Spleen (tissue), 7 donors: Measurements from ENCODE around the gene SHTN1.

ENCODE experiments used
- POLR2A ChIP-seq, 3 donors: fragments of 450-650 bp; IDR thresholded peaks; one replicate each; pipeline ENCODE4 v1.5.1; 2017; ENCODE audit warnings: antibody characterized with exemption in 3 of 3, mild to moderate bottlenecking in 1 of 3
- POLR2AphosphoS5 ChIP-seq, 3 donors: sonication (generic); formaldehyde crosslinking; IDR thresholded peaks; one replicate each; pipeline ENCODE4 v1.5.1; 2017; ENCODE audit warnings: antibody characterized with exemption in 3 of 3
- TF ChIP-seq, protein P1 (sequence below), 11 experiments: fragments of 200-600 bp in 7 of 11; fragments of 450-650 bp in 4 of 11; sonication (generic) in 4 of 11; IDR thresholded peaks in 8 of 11; conservative IDR thresholded peaks in 3 of 11; 1 replicate in 7 of 11; 2 replicates in 4 of 11; pipeline versions ENCODE4 v1.4.0 to v1.8.0; 2016 to 2021; ENCODE audit warnings: antibody characterized with exemption in 11 of 11, inconsistent platforms in 4 of 11, mild to moderate bottlenecking in 1 of 11
- donor health status: DM: no; HTN: no; CAD: no; lungs with moderate emphysema.
- donor health status: DM: no; HTN: no; CAD: no.
- donor health status: DM: no; HTN: no; CAD: no.

DNA sequence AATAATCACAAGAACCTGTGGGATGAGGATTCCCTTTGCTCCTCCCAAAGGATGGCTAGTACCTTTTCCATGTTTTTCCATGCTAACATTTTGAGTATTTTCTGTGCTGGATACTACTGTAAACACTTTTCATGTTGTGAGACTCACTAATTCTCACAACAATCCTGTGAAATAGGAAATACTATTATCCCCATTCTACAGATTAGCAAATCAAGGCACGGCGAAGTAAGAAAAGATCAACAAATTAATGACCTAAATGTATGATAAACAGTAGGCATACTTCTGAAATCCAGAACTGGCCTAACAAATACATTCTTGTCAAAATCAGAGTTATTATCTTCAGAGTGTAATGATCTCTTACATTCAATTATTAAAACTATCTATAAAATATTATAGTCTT lies 86.4 kb downstream of the SHTN1 start:
- TF ChIP-seq, protein P1, sequence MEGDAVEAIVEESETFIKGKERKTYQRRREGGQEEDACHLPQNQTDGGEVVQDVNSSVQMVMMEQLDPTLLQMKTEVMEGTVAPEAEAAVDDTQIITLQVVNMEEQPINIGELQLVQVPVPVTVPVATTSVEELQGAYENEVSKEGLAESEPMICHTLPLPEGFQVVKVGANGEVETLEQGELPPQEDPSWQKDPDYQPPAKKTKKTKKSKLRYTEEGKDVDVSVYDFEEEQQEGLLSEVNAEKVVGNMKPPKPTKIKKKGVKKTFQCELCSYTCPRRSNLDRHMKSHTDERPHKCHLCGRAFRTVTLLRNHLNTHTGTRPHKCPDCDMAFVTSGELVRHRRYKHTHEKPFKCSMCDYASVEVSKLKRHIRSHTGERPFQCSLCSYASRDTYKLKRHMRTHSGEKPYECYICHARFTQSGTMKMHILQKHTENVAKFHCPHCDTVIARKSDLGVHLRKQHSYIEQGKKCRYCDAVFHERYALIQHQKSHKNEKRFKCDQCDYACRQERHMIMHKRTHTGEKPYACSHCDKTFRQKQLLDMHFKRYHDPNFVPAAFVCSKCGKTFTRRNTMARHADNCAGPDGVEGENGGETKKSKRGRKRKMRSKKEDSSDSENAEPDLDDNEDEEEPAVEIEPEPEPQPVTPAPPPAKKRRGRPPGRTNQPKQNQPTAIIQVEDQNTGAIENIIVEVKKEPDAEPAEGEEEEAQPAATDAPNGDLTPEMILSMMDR (IDR thresholded peaks at IDR 0.05 in 8 of 11, conservative IDR thresholded peaks at IDR 0.05 in 3 of 11), result no peak
- no peak for TF ChIP-seq POLR2A (IDR thresholded peaks at IDR 0.05)
- TF ChIP-seq POLR2AphosphoS5 (IDR thresholded peaks at IDR 0.05), result no peak
